ENCODE measurements around the gene SRD5A3.

SRD5A3 gene

DNA sequence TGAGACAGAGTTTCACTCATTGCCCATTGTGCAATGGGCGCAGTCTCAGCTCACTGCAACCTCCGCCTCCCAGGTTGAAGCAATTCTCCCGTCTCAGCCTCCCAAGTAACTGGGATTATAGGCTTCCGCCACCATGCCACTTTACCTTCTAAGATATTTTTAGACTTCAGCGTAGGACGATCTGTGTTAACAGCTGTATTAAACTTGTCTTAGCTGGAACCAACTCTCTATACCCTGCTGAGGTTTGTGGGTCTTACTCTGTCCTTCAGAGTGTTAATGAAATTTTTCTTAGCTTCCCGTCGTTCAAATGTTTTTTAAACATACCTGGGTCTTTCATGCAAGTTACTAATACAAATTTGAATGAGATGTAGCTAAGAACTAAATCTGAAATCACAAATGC lies 64.4 kb downstream of the SRD5A3 start:
- no peak for FAIRE-seq

DNA sequence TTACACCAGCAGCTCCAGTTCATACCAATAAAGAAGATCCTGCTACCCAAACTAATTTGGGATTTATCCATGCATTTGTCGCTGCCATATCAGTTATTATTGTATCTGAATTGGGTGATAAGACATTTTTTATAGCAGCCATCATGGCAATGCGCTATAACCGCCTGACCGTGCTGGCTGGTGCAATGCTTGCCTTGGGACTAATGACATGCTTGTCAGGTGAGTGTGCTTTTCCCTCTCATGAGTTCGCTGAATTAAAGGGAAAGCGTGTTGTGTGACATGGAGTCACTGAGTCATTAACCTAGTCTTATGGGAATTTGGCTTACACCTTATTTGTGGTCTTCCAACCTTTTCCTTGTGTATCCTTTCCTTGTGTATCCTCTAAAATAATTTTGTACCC lies 65.6 kb downstream of the SRD5A3 start:
- no peak for FAIRE-seq

DNA sequence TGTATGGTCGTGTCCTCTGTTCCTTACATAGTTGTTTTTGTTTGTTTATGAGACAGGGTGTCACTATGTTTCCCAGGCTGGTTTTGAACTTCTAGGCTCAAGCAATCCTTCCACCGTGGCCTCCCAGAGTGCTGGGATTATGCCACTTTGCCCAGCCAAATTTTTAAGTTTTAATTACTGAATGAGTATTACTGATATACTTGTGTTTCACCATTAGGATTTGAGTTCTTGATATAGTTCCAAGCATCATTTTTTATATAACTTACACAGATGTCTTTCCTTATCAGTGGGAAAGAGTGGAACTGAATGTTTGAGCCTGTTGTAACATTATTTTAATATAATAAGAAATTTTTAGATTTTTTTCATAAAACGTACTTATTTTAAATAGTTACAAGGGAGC lies 70.1 kb downstream of the SRD5A3 start:
- FAIRE-seq, result no peak

Measured in A204.1 (cell line).